SH-SY5Y (cell line): Measurements from ENCODE around the gene STARD10.

Experiments used
- GATA2 ChIP-seq: IDR thresholded peaks from 2 replicates; pipeline ENCODE4 v1.6.1; 2011; ENCODE audit warnings: mild to moderate bottlenecking, low read depth, low read length
- GATA3 ChIP-seq: IDR thresholded peaks from 2 replicates; pipeline ENCODE4 v1.6.1; 2011; ENCODE audit warnings: low read depth, mild to moderate bottlenecking, low read length, moderate library complexity

DNA sequence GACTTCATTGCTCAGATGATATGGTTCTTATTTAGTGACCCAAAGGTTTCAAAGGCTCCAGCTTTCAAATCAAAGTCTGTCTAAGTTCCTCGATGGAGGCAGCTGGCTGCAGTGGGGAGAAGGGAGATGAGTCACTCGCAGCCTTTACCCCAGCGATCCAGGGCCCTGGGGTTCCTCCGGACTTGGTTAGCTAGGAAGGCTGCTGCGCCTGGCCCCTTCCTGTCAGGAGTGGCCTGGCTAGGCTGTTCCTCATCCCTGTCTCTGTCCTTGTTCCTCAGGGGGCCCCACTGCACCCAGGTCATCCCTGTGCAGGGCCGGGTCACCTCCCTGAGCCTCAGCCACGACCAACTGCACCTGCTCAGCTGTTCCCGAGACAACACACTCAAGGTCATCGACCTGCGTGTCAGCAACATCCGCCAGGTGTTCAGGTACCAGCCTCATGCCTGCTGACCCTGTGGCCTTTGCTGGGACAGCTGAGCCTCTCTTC, 34.3 kb upstream of the STARD10 start:
- TF ChIP-seq GATA3 = no peak
- TF ChIP-seq GATA2 = no peak
